Measurements from ENCODE around the gene CHRDL2. TPM values are rescaled to one million over a fixed set of nuclear protein-coding genes. Genes with fewer than 3 reads are reported as not detected.

Gene CHRDL2
- polyA plus RNA-seq, 2 of the 4 experiments (the other 2 are of a cell fraction), result 2.3 to 5.8 TPM

DNA sequence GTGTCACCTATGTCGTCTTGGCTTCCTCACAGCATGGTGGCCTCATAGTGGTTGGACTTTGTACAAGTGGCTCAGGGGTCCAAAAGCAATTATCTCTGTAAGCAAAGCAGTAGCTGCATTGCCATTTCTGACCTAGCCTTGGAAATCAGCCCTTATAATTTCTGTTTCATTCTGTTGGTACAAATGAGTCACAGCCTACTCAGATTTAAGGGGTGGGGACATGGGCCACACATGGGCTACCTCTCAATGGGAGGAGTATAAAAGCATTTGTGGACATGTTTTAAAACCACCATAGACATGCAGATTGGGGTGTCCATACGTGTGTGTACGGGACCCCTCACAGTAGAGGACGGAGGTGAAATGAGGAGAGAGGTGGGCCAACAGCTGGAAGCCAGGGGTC lies 41.6 kb downstream of the CHRDL2 start (continued):
- no peak for TF ChIP-seq SMC3 (IDR thresholded peaks at IDR 0.05)
- TF ChIP-seq HOXB5 (CRISPR knock-in tag; IDR thresholded peaks at IDR 0.05), result no peak
- TF ChIP-seq POLR2A (IDR thresholded peaks at IDR 0.05; ENCODE audit: low read length), result no peak

DNA sequence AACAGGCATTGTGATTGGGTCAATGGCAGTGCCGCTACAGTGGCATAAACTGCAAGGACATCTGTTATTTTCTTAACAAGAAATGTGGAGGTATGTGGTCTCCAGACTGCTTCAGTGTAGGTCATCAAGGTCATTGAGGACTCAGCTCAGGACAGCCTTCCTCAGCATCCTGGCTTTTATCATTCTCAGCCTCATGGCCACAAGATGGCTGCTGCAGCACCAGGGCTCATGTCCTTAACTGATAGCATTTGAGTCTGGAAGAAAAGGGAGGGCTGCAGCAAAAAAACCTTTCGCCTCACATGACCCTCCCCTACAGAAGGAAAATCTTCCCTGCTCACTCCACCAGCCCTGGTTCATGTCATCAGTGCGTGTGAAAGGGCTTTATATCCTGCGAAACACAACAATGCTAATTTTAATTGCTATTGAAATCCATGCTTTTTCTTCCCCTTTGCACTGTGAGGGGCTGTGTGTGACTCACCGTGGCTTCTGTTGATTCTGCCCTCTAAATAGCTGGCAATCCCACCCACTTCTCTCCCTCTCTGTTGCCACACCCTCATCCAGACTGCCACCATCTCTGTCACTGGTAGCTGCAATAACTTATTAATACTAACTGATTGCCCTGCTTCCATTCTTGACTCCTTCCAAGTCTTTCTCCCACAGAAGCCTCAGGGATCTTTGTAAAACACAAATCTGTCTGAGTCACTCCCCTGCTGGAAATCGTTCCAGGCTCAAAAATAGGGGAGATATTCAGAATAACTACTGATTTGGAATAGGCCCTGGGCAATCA lies 43.8 kb downstream of the CHRDL2 start:
- CTCF ChIA-PET, result interaction anchor here (0.9 to 20.4 kb wide), 7 partner anchors 9 to 39 kb away, joined by 3 to 281 read pairs (median 4); no protein-coding TSS in a partner anchor
- WGBS (ENCODE audit: missing lambda C conversion rate), result 71% methylated on average over 6 of the region's 6 CpGs
- FAIRE-seq, result no peak
- peak overlapping the region; percentile 15; the same call in 2 of the 3 replicates for H3K4me2 ChIP-seq
- H3K4me1 ChIP-seq, result peaks cover 31% of the 10 kb centered on the region
- no peak for DNase-seq (ENCODE audit: low read depth in 1 of 2, low spot score in 1 of 2)
- peak in 1 of 2 experiments; percentile 46; a peak in 3 of 6 replicates for ATAC-seq
- H3K9me3 ChIP-seq, result no peaks in the 10 kb centered on the region
- peak overlapping the region; percentile 53 to 88; a peak in 5 of 6 replicates for H3K27ac ChIP-seq
- no peak for TF ChIP-seq HOXA7 (CRISPR knock-in tag; IDR thresholded peaks at IDR 0.05)
- no peak for TF ChIP-seq RNF2 (IDR thresholded peaks at IDR 0.05; ENCODE audit: borderline replicate concordance, low read depth)
- TF ChIP-seq HEYL (CRISPR knock-in tag; IDR thresholded peaks at IDR 0.05), result no peak
- no peak for TF ChIP-seq POLR2AphosphoS2 (conservative IDR thresholded peaks at IDR 0.05; ENCODE audit: low read length)
- no peak for TF ChIP-seq ESRRA (IDR thresholded peaks at IDR 0.05; ENCODE audit: borderline replicate concordance, low read length)
- POLR2A ChIA-PET, result interaction anchor here (1.4 kb wide), 1 partner anchor 14 kb away, joined by 3 read pairs; no protein-coding TSS in a partner anchor
- no peak overlapping the region for H3K4me3 ChIP-seq

DNA sequence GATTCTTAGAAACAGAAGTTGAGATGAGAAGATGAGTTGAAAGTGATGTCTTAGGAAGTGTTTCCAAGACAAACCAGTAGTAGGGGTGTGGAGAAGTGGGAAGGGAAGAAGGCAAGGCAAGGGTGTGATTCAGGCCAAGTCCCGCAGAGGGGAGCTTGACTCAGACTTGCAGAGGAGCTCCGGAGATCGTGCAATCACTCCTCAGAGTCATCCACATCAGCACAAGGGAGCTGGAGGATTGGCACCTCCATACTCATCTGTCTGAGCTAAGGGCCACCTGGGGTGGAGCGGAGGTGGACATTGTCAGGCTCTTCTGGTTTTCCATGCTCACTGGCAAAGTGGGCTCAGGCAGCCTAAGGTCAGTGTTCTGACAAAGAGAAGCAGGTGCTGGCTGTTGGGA lies 44.4 kb downstream of the CHRDL2 start:
- ChIA-PET POLR2A (interaction anchor here (1.4 kb wide), 1 partner anchor 13 kb away, joined by 3 read pairs; no protein-coding TSS in a partner anchor), CTCF (interaction anchor here (0.9 to 20.4 kb wide), 7 partner anchors 9 to 40 kb away, joined by 3 to 281 read pairs (median 4); no protein-coding TSS in a partner anchor)
- ATAC-seq (peak; percentile 46 to 49; a peak in 4 of 6 replicates), DNase-seq (ENCODE audit: low read depth in 1 of 2, low spot score in 1 of 2) (no peak), FAIRE-seq (no peak)
- no peaks in the 10 kb centered on the region for H3K9me3 ChIP-seq
- H3K27ac ChIP-seq, result peak overlapping the region; percentile 41 to 88; a peak in 5 of 6 replicates
- no peak overlapping the region for H3K4me2 ChIP-seq
- TF ChIP-seq TFCP2L1 (CRISPR knock-in tag; IDR thresholded peaks at IDR 0.05) (no peak), EHF (CRISPR knock-in tag; IDR thresholded peaks at IDR 0.05) (no peak), CEBPB (IDR thresholded peaks at IDR 0.05) (no peak)
- TF ChIP-seq, protein P1, sequence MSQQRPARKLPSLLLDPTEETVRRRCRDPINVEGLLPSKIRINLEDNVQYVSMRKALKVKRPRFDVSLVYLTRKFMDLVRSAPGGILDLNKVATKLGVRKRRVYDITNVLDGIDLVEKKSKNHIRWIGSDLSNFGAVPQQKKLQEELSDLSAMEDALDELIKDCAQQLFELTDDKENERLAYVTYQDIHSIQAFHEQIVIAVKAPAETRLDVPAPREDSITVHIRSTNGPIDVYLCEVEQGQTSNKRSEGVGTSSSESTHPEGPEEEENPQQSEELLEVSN (IDR thresholded peaks at IDR 0.05; ENCODE audit: borderline replicate concordance, low read depth), result no peak
- H3K4me1 ChIP-seq, result peaks cover 37% of the 10 kb centered on the region
- 69% methylated on average over 4 of the region's 4 CpGs for WGBS (ENCODE audit: missing lambda C conversion rate)
- no peak overlapping the region for H3K4me3 ChIP-seq

DNA sequence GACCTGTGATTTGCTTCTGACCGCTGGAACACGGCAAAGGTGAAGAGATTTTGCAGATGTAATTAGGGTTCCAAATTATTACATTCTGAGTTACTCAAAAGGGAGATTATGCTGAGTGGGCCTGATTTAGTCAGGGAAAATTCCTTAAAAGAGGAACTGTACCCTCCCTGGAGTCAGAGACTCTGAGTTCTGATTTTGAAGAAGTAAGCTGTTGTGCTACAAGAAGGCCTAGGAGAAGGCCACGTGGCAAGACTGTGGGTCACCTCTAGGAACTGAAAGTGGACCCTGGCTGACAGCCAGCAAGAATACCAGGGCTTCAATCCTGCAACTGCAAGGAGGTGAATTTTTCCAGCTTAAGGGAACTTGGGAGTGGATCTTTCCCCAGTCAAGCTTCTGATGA lies 45.3 kb downstream of the CHRDL2 start:
- Histone ChIP-seq H3K4me3 (no peak overlapping the region), H3K4me1 (peaks cover 46% of the 10 kb centered on the region), H3K9me3 (no peaks in the 10 kb centered on the region), H3K27ac (peak overlapping the region in 1 of 2 experiments; percentile 88; a peak in 4 of 6 replicates), H3K4me2 (no peak overlapping the region)
- TF ChIP-seq MAFK (IDR thresholded peaks at IDR 0.05; ENCODE audit: partially characterized antibody), result peak; percentile 63
- TF ChIP-seq, protein P2, sequence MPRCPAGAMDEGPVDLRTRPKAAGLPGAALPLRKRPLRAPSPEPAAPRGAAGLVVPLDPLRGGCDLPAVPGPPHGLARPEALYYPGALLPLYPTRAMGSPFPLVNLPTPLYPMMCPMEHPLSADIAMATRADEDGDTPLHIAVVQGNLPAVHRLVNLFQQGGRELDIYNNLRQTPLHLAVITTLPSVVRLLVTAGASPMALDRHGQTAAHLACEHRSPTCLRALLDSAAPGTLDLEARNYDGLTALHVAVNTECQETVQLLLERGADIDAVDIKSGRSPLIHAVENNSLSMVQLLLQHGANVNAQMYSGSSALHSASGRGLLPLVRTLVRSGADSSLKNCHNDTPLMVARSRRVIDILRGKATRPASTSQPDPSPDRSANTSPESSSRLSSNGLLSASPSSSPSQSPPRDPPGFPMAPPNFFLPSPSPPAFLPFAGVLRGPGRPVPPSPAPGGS (IDR thresholded peaks at IDR 0.05), result no peak
- TF ChIP-seq ZSCAN20 (CRISPR knock-in tag; IDR thresholded peaks at IDR 0.05), result no peak
- FAIRE-seq (no peak), ATAC-seq (no peak), DNase-seq (ENCODE audit: low read depth in 1 of 2, low spot score in 1 of 2) (no peak)
- 86% methylated on average over 3 of the region's 3 CpGs for WGBS (ENCODE audit: missing lambda C conversion rate)
- ChIA-PET POLR2A (no interaction called here), CTCF (interaction anchor here (0.9 to 20.4 kb wide), 5 partner anchors 9 to 54 kb away, joined by 3 to 281 read pairs (median 6); no protein-coding TSS in a partner anchor)

DNA sequence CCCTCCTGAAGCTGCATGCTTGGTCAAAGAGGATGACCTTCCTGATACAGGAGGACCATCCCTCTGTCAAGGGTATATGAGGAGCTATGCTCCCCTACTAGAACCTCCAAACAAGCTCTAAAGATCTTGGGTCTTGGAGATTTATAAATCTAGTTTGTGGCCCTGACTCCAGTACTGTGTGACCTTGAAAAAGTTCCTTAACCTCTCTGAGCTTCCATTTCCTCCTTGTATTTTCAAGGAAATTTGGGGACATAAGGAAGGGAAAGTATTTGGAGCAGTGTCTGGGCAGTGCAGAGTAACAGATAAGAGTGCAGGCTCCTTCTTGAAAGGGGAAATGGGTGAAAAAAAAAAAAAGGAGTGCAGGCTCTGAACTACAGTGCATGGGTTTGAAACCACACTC lies 45.9 kb downstream of the CHRDL2 start:
- ChIA-PET CTCF (interaction anchor here (0.7 to 20.4 kb wide), 5 partner anchors 9 to 55 kb away, joined by 3 to 281 read pairs (median 9); no protein-coding TSS in a partner anchor), POLR2A (no interaction called here)
- no peak for DNase-seq (ENCODE audit: low read depth in 1 of 2, low spot score in 1 of 2)
- H3K9me3 ChIP-seq, result no peaks in the 10 kb centered on the region
- TF ChIP-seq ZFP36 (IDR thresholded peaks at IDR 0.05; ENCODE audit: borderline replicate concordance, partially characterized antibody) (peak; percentile 58), EHF (CRISPR knock-in tag; IDR thresholded peaks at IDR 0.05) (no peak), HEYL (CRISPR knock-in tag; IDR thresholded peaks at IDR 0.05) (no peak)
- H3K4me3 ChIP-seq, result no peak overlapping the region
- FAIRE-seq, result no peak
- no peak overlapping the region for H3K4me2 ChIP-seq
- peak overlapping the region in 1 of 2 experiments; percentile 88; a peak in 3 of 6 replicates for H3K27ac ChIP-seq
- ATAC-seq, result no peak
- H3K4me1 ChIP-seq, result peaks cover 47% of the 10 kb centered on the region

All from A549 (cell line).